Iris pigment epithelial cell (primary cell): ENCODE measurements around the gene VSIG4.

ENCODE experiments used
- DNase-seq: peaks from one replicate; pipeline ENCODE4 v3.0.0-alpha.2; 2011; ENCODE audit warnings: low read depth

Gene VSIG4

DNA sequence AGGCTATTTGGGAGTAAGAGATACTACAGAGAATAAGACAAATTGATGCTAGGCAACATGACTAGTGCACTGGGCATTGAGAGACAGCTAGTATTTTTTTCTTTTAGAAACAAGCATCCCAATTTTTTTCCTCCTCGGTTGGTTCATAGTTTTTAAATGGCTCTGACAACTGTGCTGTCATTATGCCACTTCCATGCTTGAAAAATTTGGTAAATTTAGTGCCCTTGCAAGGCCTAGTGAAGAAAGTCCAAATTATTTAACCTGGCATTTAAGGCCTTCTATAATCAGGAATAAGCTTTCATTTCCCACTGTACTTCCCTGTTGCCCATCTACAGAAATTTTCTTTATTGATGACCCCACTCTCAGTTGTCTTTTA, 15.8 kb downstream of the VSIG4 start:
- no peak for DNase-seq

DNA sequence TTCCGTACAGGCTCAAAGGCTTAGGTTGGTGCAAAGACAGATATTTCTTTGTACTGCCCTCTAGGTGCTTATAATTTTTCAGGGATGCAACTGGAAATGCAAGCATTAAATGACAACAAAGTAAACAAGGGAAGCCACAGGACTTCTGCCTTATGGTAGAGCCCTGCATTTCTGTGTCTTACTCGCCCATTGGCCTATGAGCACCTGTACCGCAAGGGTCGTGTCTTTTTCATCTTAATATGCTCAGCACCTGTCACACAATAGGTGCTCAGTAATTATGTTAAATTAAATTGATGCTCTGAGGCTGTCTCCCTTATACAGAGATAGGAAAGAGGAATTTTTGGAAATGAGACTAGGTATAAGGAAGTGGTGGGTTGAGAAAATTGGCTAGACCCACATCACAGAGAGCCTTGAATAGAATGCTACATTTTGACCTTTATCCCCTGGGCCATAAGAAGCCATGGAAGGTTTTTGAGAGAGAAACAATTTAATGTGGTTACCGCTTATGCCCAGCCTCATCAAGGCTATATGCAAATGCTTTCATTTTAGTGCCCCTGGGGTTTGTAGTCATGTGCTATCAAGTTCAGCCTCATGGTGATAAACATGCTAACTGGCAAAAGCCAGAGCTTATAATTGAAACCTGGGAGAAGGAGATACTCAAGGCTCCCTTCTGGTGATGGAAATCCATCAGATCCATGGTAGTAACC, 16.3 kb downstream of the VSIG4 start:
- no peak for DNase-seq

DNA sequence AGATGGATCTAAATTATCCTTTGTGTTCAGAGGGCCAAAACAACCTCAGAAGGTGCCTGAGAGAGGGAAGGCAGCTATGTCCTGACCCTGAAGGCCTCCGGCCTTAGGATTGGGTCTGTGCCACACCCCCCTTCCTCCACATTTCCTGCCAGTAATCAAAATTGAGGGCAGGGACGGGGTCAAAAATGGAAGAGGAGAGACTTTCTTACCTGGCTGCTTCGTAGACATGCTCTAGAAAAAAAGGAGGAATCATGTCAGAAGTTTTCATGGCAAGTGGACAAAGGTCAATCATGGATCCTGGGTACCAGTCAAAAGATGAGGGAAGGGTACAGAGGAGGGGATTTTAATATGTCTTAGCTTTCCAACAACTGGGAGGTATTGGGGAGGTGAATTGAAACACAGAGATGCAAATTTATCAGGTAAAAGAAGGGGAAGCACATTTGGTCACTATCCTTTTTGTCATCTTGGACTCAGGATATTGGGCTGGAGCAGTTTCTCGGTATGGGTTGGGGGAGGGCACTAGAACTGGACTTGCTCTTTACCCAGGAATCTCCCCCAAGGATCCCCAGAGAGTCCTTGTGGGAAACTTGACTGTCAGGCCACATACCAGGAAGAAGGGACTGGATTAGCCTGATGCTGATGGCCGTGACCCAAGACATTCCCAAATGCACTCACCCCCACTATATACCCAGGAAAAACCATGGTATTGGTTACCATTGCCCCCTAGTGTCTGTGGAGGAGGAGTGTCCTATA, 17.1 kb downstream of the VSIG4 start:
- DNase-seq: no peak

DNA sequence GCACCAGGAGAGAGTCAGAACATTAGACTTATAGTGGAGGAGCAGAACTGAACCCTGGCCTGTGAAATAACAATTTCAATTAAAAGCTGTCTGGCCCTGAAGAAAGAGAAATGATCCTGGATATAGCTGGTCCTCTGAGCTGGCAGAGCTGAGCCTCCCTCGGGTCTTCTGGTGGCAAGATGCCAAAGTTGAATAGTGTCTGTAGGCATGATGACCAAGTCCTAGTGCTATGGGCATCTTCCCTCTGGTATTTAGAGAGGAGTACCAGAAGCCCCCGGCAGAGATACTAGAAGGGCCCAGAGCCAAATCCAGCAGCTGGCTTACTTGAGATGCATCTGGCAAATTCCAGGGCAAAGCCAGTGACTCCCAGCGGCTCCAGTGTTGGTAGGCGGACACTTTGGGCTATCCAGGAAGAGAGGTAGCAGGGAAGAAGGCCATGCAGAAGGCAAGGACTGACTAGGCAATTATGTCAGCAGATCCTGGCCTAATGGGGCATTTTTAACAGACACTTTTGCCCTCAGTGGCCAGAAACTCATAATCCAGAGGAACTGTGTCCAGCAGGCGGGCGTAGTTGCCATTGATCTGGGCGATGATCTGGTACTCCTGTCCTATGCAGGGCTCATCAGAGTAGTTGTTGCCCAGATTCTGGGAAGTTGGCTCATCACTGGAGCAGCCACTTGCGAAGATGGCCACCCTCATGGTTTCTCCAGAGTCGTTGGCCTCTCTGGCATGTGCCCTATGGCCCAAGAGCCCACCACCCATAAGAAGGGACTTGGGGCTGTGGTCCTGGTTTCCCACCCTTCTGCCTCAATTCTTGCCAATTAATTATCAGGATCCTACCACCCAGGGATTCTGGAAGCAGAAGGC, 17.9 kb downstream of the VSIG4 start:
- DNase-seq: no peak

DNA sequence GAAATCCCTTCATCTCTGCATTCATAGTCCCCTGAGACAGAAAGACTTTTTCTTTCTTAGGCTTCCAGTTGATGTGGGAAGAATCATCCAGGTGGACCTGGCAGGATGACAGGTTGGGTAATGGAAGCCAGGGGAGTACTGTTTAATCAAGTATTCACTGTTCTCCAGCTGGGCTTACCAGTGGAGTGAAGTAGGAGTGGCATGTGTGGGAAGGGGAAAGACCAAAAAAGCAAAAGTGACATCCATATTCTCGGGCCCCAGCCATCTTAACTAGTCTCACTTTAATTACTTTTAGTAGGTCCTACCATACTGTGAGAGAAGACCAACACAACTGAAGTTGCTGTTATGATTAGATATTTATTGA, 18.5 kb downstream of the VSIG4 start:
- no peak for DNase-seq

DNA sequence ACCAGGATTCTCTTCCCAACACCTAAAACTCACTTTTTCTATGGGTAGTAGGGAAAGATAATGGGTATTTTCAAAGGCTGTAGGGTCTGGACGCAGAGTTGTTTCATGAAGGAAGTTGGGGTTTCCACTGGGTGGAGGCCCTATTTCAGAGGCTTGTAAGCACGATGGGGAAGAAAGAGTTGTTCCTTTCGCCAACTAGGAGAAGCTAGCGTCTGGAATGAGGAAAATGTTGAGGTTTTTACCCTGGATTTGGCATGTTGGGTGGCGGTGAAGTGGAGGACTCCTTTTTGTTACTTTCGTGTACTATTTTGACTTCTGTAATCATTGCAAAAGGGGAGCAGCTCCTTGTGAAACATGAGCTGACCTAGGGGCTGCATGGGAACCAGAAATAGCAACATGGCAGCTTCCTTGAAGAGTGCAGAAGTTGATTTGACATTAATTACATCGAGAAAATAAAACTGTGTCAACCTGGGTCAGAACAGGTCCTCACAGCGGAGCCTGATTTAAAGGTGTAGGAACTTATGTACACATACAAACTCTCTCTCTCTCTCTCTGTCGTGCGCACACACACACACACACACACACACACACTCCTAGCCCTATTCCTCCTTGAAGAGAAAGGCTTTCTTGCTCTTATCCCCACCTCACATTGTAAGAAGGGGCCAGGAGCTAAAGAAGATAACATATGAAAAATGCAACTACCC, 19.1 kb downstream of the VSIG4 start:
- no peak for DNase-seq

DNA sequence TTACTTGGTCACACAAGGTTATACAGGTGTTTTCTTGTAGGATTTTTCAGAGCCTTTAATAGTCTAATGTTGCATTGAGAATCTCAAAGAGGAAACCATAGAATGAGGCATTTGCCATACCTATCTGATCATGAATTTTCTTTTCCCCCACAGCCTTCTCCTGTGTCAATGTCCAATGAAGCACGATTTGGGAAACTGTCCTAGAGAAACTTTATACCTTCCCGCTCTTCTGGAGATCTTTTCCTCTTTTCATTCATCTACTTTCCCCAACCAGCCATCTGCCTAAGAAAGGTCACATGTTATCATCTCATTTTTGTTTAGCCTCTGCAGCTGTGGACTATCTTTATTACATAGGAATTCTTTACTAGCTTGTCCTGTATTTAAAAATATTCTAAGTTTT, 19.9 kb downstream of the VSIG4 start:
- DNase-seq: no peak

DNA sequence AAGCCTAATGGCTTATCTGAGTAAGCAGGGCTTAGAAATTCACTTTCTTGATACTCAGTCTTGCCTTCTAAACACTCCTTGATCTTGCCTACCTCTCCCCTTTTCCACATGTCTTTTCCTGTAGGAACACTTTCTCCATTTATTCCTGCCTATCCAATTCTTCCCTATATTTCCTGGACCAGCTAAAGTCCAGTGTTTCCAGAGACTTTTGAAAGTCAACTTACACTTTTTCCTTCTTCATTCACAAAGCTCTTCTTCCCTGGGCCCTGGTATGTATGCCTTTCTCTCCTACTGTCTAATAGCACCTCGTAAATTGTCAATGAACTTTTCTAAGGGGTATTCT, 20.6 kb downstream of the VSIG4 start:
- no peak for DNase-seq

DNA sequence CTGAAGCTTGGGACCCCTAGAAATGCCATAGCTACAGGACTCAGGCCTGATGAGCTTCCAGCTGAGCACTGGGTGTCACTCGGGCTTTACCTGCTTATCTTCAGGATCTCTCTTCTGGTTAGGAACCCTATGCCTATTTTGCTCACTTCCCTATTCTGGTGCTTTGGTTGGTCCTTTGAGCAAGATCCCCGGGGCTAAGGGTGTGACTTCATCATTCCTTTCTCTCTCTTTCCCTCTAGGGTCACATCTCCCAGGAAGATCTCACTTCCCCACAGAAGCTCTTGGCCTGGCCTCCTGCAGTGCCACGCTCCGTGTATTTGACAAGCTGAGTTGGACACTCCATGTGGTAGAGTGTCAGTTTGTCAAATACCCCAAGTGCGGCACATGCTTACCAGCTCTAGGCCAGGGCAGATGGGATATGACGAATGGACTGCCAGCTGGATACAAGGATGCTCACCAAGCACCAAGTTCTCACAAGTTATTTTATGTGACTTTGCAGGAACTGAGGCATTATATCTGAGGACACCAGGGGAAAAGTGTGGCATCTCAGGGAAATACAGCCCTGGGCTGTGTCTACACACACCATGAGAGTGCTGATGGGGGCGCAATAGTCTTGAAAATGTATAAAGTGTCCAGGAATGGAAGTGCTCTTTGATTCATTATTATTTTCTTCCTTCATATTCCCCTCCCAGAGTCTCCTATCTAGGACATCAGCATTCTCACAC, 21.1 kb downstream of the VSIG4 start:
- no peak for DNase-seq

DNA sequence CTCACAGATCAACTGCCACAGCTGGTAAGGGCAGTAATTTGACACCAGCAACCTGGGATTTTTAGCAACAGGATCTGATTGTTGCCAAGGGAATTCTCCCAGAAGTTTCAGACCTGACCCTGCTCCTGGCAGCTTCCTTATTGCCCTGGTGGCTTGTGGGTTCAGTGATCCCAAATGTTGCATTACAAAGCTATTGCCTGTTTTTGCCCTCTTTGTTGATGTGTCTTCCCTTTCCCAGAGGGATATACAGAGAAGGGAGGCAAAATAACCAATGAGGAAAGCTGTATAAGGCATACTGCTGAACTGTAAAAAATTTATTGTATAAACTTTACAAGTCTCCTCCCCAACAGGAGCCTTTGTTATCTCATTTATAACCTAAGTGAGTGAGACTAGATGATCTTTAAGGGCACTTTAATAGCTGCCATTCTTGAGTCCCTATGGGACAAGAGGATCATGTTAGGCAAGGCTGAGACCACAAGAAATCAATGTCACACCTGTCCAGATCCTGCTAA, 22.2 kb downstream of the VSIG4 start:
- DNase-seq: no peak

DNA sequence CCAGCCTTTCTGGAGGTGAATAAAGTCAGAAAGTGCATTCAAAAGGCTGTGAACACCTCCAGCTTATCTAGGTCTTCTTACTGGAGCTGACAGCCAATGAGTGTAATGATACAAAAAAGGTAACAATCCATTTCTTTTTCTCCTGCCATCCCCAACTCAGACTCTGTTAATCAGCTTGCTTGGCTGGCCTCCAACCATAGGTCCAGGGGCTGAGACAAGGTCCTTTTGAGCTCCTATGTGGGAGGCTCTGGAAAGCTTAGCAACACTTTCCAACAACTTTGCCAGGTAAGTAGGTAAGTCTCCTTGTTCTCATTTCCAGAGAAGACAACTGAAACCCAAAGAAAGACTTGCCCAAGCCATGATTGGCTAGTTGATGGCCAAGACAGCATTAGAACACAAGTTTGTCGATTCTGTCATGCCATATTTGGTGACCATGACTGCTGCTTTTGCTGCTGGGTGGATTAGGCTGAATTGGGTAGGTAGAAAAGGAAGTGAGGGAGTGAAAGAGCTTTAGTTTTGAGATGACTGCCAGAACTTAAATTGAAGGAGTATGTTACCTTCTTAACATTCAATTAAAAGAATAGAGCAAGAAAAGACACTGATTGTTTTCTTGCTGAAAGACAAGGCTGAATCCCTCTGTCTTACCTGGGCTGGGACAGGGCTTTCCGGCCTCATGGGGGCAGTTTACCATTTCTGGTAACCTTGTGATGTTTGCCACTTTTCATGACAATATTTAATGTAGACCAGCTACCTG, 22.8 kb downstream of the VSIG4 start:
- no peak for DNase-seq

DNA sequence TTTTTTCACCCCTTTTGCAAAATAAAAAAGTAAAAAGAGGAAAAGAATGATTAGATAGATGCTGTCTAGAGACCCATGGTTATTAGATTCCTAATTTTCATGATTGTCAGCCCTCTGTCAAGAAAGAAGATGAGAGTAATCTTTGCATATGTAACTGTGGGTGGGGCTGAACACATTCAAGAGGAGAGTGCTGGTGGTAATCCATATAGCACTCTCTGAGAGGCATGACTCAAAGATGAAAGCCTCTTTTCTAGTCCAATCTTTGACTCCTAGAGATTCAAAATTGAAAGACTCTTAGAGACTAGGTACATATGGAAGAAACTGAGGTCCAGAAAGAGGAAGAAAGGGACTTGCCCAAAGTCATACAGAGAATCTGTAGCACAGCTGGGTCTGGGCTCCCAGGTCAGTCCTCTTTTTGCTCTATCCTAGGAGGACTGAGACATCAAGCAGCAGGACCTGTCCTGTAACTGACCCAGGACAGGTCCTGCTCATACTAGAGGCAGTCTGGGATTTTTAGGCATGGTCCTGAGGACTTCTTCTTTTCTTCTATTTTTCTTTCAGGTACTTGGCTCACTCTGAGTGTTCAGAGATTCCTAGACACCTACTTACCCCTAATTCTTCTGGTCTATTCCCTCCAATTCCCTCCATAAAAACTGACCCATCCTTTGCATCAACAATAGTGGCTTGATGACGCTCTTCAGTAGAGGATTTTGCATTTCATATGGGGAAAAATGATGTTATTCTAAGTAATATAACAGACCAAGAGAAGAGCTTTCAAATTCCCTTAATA, 23.8 kb downstream of the VSIG4 start:
- no peak for DNase-seq

DNA sequence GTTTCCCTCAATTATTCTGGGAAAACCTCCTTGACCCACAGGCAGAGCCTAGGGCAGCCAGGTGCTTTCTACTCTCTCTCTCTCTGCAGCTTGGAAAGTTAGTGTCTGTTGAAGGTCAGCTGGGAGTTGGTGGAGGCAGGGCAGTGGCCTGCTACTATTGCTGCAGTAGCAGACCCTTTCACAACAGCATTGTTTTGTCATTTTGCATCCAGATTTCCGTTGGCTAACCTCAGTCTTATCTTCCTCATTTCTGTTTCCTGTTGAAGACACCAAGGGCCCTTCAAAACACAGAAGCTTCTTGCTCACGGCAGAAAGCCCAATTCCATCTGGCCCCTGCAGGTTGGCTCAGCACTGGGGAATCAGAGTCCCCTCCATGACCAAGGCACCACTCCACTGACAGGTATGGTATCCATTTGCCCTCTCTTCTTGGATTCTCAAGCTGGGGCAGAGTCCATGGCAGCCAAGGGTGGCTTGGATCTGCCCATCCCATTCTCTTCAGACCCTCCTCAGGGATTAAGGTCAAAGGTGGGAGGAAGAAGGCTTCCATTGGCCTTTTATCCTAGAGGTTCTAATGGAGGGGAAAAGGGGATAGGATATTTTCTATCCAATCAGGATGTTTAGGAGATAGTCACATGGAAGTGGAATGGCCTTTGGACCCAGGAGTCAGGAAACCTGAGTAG, 24.6 kb downstream of the VSIG4 start:
- no peak for DNase-seq

DNA sequence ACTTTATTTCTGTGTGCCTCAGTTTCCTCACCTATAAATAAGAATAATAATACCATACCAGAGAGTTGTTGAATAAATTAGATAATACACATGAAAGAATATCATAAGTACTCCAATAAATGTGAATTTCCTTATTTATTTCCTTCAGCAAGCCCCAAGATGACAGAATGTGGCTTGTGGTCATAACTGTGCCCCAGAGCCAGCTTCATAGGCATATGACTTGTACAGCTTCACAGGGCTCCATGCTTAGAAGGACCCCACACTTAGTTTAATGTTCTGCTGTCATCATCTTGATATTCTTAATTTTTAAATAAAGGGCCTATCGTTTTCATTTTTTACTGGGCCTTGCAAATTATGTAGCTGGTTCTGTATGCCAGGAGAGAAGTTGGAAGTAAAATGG, 25.3 kb downstream of the VSIG4 start:
- DNase-seq: no peak

DNA sequence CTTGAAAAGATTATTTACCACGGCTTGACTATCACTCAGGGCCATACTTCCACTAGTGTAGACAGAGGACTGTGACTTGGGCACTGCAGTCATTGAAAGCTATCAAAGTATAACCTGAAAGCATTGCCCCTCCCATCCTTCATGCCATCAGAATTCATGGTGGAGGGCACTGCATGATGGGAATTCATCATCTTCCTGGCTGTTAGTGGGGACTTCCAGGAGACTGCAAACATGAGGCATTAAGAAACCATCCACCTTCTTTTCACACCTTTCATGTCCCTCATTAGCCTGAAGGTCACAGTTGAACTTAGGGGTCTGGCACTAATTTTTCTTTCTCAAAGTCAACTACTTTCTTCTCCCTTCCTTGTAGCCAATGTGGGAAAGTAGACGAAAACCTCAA, 25.8 kb downstream of the VSIG4 start:
- DNase-seq: no peak

DNA sequence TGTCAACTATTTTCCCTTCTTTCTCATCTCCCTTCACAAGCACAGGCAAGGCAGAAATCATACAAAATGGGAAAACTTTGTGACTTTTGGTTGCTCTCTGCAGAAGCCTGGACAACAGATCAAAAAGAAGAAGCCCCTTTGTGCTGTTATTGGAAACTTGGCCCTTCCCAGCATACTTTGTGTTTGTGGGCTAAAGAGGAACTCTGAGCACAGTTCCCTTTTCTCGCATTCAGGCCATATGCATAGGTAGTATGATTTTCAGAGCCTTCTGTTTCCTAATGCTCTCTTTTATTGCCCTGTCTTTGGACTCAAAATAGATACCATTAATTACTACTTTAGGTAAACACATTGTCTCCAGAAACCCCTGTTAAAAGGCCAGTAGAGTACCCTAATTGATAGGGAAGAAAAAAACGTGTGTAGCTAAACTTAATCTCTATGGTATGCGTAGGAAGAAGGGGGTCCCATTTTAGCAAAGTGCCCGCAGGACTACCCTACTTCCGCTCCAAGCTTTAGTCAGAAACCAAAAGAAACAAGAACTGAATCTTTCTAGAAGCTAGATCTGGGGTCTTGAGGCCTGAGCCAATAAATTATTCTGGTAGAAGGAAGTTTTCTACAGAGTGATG, 26.6 kb downstream of the VSIG4 start:
- no peak for DNase-seq

DNA sequence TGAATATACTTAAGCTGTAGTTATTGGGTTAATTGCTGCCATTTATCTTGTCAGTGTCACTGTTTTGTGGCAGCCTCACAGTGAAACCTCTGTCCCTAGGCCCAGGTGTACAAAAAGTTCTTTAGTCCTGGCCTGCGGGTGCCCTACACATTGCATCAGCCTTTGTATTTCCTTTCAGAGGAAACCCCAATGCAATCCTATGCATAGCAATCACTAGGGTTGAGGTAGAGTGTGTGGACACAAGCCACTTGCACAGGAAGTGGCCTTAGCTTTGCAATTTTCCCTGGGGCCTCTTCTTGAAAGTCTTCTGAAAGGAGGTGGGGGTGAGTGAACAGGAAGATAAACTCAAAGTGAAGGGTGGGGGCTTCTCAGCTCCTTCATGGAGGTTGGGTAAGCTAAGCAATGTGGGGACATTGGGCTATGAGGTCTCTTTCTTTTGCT, 27.8 kb downstream of the VSIG4 start:
- DNase-seq: no peak

DNA sequence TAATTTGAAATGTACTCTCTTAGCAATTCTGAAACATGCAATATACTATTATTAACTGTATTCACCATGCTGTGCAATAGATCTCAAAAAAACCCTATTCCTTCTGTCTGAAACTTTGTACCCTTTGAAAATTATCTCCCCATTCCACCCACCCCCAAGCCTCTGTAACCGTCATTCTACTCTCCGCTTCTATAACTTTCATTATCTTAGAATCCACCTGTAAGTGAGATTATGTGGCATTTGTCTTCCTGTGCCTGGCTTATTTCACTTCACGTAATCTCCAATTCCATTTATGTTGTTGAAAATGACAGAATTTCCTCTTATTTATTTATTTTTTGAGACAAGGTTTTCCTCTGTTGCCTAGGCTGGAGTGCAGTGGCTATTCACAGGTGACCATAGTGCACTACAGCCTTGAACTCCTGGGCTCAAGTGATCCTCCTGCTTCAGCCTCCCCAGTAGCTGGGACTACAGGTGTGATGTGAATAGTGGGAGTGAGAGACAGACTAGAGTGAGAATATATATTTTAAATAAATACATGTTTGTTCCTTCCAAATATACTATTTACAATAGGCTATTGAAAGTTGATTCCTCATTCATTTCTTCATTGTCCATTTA, 30.5 kb downstream of the VSIG4 start:
- no peak for DNase-seq
